HepG2 (cell line): Measurements from ENCODE around the gene OSBPL2. TPM values are rescaled to one million over a fixed set of nuclear protein-coding genes. Genes with fewer than 3 reads are reported as not detected.

Source experiments
- ARNTL ChIP-seq: sonication (generic); formaldehyde crosslinking; IDR thresholded peaks from 2 replicates; pipeline ENCODE4 v1.4.0; 2020; ENCODE audit warnings: mild to moderate bottlenecking, missing genetic modification reagents
- ATF7 ChIP-seq, 2 experiments: fragments of 450-650 bp in 1 of 2; sonication (generic) in 1 of 2; formaldehyde crosslinking in 1 of 2; IDR thresholded peaks; 2 replicates each; pipeline versions ENCODE4 v1.4.0 to v1.6.1; 2016 to 2020; ENCODE audit warnings: antibody characterized with exemption in 1 of 2, mild to moderate bottlenecking in 1 of 2, missing genetic modification reagents in 1 of 2
- CCDC6 ChIP-seq: sonication (generic); formaldehyde crosslinking; IDR thresholded peaks from 2 replicates; pipeline ENCODE4 v1.8.1; 2022; ENCODE audit warnings: mild to moderate bottlenecking, missing genetic modification reagents, moderate library complexity
- DNMT3B ChIP-seq: conservative IDR thresholded peaks from 2 replicates; pipeline ENCODE4 v1.6.1; 2016; ENCODE audit warnings: missing biosample characterization, control low read depth
- FIP1L1 ChIP-seq: fragments of 200-400 bp; formaldehyde crosslinking; IDR thresholded peaks from 2 replicates; pipeline ENCODE4 v1.6.1; 2018; ENCODE audit warnings: low read depth, mild to moderate bottlenecking, low read length, moderate library complexity, borderline replicate concordance; ENCODE audit not compliant: insufficient read depth
- FOSL1 ChIP-seq: sonication (generic); formaldehyde crosslinking; IDR thresholded peaks from 2 replicates; pipeline ENCODE4 v1.9.0; 2021; ENCODE audit warnings: missing genetic modification reagents, borderline replicate concordance
- HBP1 ChIP-seq: IDR thresholded peaks from 2 replicates; pipeline ENCODE4 v1.6.1; 2016; ENCODE audit warnings: low read depth, control low read depth
- KLF11 ChIP-seq: IDR thresholded peaks from 2 replicates; pipeline ENCODE4 v1.6.1; 2016; ENCODE audit warnings: missing compliant biosample characterization
- MIER3 ChIP-seq: IDR thresholded peaks from 2 replicates; pipeline ENCODE4 v1.6.1; 2016; ENCODE audit warnings: missing compliant biosample characterization, borderline replicate concordance
- MTA3 ChIP-seq: sonication (generic); formaldehyde crosslinking; IDR thresholded peaks from 2 replicates; pipeline ENCODE4 v1.4.0; 2020; ENCODE audit warnings: missing genetic modification reagents
- MYNN ChIP-seq: sonication (generic); formaldehyde crosslinking; IDR thresholded peaks from 2 replicates; pipeline ENCODE4 v1.4.0; 2020; ENCODE audit warnings: mild to moderate bottlenecking, low read depth, missing genetic modification reagents
- NFRKB ChIP-seq: fragments of 450-650 bp; IDR thresholded peaks from 2 replicates; pipeline ENCODE4 v1.6.1; 2017
- NR2C2 ChIP-seq: sonication (generic); formaldehyde crosslinking; IDR thresholded peaks from 2 replicates; pipeline ENCODE4 v1.4.0; 2020; ENCODE audit warnings: missing genetic modification reagents, mild to moderate bottlenecking, moderate library complexity, borderline replicate concordance
- PLRG1 ChIP-seq: fragments of 450-650 bp; conservative IDR thresholded peaks from 2 replicates; pipeline ENCODE4 v1.6.1; 2016
- POLR2AphosphoS2 ChIP-seq: IDR thresholded peaks from 2 replicates; pipeline ENCODE4 v1.6.1; 2011; ENCODE audit warnings: low read depth, low read length, improper control_type of control experiment
- SMAD1 ChIP-seq: sonication (generic); formaldehyde crosslinking; IDR thresholded peaks from 2 replicates; pipeline ENCODE4 v1.4.0; 2020; ENCODE audit warnings: missing genetic modification reagents, low read depth, mild to moderate bottlenecking, borderline replicate concordance
- TBX3 ChIP-seq: fragments of 450-650 bp; IDR thresholded peaks from 2 replicates; pipeline ENCODE4 v1.6.1; 2017; ENCODE audit warnings: antibody characterized with exemption, mild to moderate bottlenecking, inconsistent platforms, borderline replicate concordance
- TEF ChIP-seq: sonication (generic); formaldehyde crosslinking; IDR thresholded peaks from 2 replicates; pipeline ENCODE4 v1.5.0; 2020; ENCODE audit warnings: missing genetic modification reagents
- ZNF10 ChIP-seq: sonication (generic); formaldehyde crosslinking; IDR thresholded peaks from 2 replicates; pipeline ENCODE4 v1.4.0; 2020; ENCODE audit warnings: mild to moderate bottlenecking, low read depth, missing genetic modification reagents, borderline replicate concordance
- ZNF292 ChIP-seq: sonication (generic); formaldehyde crosslinking; IDR thresholded peaks from 2 replicates; pipeline ENCODE4 v1.8.1; 2022; ENCODE audit warnings: mild to moderate bottlenecking, low read depth, missing genetic modification reagents, borderline replicate concordance
- ZNF382 ChIP-seq: sonication (generic); formaldehyde crosslinking; IDR thresholded peaks from 2 replicates; pipeline ENCODE4 v1.5.0; 2020; ENCODE audit warnings: missing genetic modification reagents, mild to moderate bottlenecking, borderline replicate concordance
- ZNF550 ChIP-seq: sonication (generic); formaldehyde crosslinking; IDR thresholded peaks from 2 replicates; pipeline ENCODE4 v1.4.0; 2020; ENCODE audit warnings: mild to moderate bottlenecking, missing genetic modification reagents, borderline replicate concordance
- ZNF556 ChIP-seq: sonication (generic); formaldehyde crosslinking; IDR thresholded peaks from 2 replicates; pipeline ENCODE4 v1.4.0; 2020; ENCODE audit warnings: mild to moderate bottlenecking, missing genetic modification reagents, borderline replicate concordance
- ZNF567 ChIP-seq: sonication (generic); formaldehyde crosslinking; IDR thresholded peaks from 2 replicates; pipeline ENCODE4 v1.8.1; 2023; ENCODE audit warnings: mild to moderate bottlenecking, missing genetic modification reagents, borderline replicate concordance
- ZNF616 ChIP-seq: sonication (generic); formaldehyde crosslinking; IDR thresholded peaks from 2 replicates; pipeline ENCODE4 v1.5.0; 2020; ENCODE audit warnings: low read depth, mild to moderate bottlenecking, missing genetic modification reagents
- ZNF629 ChIP-seq: sonication (generic); formaldehyde crosslinking; conservative IDR thresholded peaks from 2 replicates; pipeline ENCODE4 v1.5.0; 2020; ENCODE audit warnings: missing genetic modification reagents
- ZNF678 ChIP-seq: sonication (generic); formaldehyde crosslinking; IDR thresholded peaks from 2 replicates; pipeline ENCODE4 v1.4.0; 2020; ENCODE audit warnings: mild to moderate bottlenecking, missing genetic modification reagents
- ZNF766 ChIP-seq: sonication (generic); formaldehyde crosslinking; IDR thresholded peaks from 2 replicates; pipeline ENCODE4 v1.5.0; 2020; ENCODE audit warnings: missing genetic modification reagents, borderline replicate concordance
- ZNF773 ChIP-seq: sonication (generic); formaldehyde crosslinking; IDR thresholded peaks from 2 replicates; pipeline ENCODE4 v1.4.0; 2020; ENCODE audit warnings: missing genetic modification reagents, borderline replicate concordance
- ZSCAN20 ChIP-seq: sonication (generic); formaldehyde crosslinking; IDR thresholded peaks from 2 replicates; pipeline ENCODE4 v1.4.0; 2020; ENCODE audit warnings: missing genetic modification reagents, mild to moderate bottlenecking, borderline replicate concordance
- ZSCAN25 ChIP-seq: sonication (generic); formaldehyde crosslinking; IDR thresholded peaks from 2 replicates; pipeline ENCODE4 v1.8.0; 2022; ENCODE audit warnings: mild to moderate bottlenecking, missing genetic modification reagents
- polyA plus RNA-seq, 8 experiments: library from polyadenylated mRNA; depleted of rRNA in 3 of 8; stranded (reverse) in 7 of 8; unstranded in 1 of 8; fragments of >200 nt; fragmentation: Illumina TruSeq in 4 of 8; extraction: Trizol in 4 of 8; gene quantifications; 2 replicates each; pipeline versions ENCODE4 v1.2.1 to v1.2.3, GENCODE V29; 2011 to 2016; ENCODE audit warnings: low read depth in 4 of 8, missing spikeins in 1 of 8, mixed read lengths in 1 of 8; ENCODE audit not compliant: insufficient read depth in 1 of 8
- total RNA-seq, 5 experiments: library from RNA; depleted of rRNA; stranded (reverse); fragments of >200 nt; fragmentation: Illumina TruSeq; extraction: Trizol; gene quantifications; 2 replicates each; pipeline ENCODE4 v1.2.3, GENCODE V29; 2016; ENCODE audit warnings: low read depth in 1 of 5

Gene OSBPL2
- total and polyA plus RNA-seq, 2 of the 13 experiments (the other 11 are each of a cell fraction or from before 2014, with no cell fraction given) = 18.5 to 37.4 TPM

GRCh38 chr20:62301773-62302340, 63.5 kb downstream of the OSBPL2 start (continued):
- TF ChIP-seq ARNTL (CRISPR knock-in tag) = peak; percentile 84; the same call in 1 of the 2 replicates
- peak; percentile 79; the same call in 1 of the 2 replicates for TF ChIP-seq ZNF766 (CRISPR knock-in tag)
- TF ChIP-seq ZNF567 (CRISPR knock-in tag) = no peak
- TF ChIP-seq MYNN (CRISPR knock-in tag) = peak; percentile 98
- no peak for TF ChIP-seq NFRKB
- no peak for TF ChIP-seq HBP1 (CRISPR knock-in tag)
- no peak for TF ChIP-seq PLRG1
- TF ChIP-seq ZSCAN20 (CRISPR knock-in tag) = peak; percentile 96; the same call in 1 of the 2 replicates
- peak; percentile 47; the same call in 1 of the 2 replicates for TF ChIP-seq FOSL1 (CRISPR knock-in tag)
- TF ChIP-seq MIER3 = peak; percentile 99
- peak; percentile 98 for TF ChIP-seq ZNF556 (CRISPR knock-in tag)
- TF ChIP-seq ZSCAN25 (CRISPR knock-in tag) = peak; percentile 100
- no peak for TF ChIP-seq DNMT3B (CRISPR knock-in tag)
- TF ChIP-seq MTA3 (CRISPR knock-in tag) = no peak
- no peak for TF ChIP-seq ZNF10
- TF ChIP-seq SMAD1 = peak; percentile 83; the same call in 1 of the 2 replicates
- no peak for TF ChIP-seq ZNF550 (CRISPR knock-in tag)
- TF ChIP-seq ZNF773 (CRISPR knock-in tag) = no peak
- TF ChIP-seq TEF (CRISPR knock-in tag) = peak; percentile 98
- no peak for TF ChIP-seq ATF7 (IDR thresholded peaks at IDR 0.05)
- TF ChIP-seq ATF7 (CRISPR knock-in tag; IDR thresholded peaks at IDR 0.05) = 0 out of 2 replicates have a peak, but pooled peaks have one; percentile 49
- peak; percentile 61; the same call in 1 of the 2 replicates for TF ChIP-seq ZNF629 (CRISPR knock-in tag)
- peak; percentile 97 for TF ChIP-seq KLF11 (CRISPR knock-in tag)
- peak; percentile 59; the same call in 1 of the 2 replicates for TF ChIP-seq TBX3
- no peak for TF ChIP-seq NR2C2
- TF ChIP-seq ZNF678 = 0 out of 2 replicates have a peak, but pooled peaks have one; percentile 83
- 0 out of 2 replicates have a peak, but pooled peaks have one; percentile 17 for TF ChIP-seq ZNF292 (CRISPR knock-in tag)
- TF ChIP-seq CCDC6 (CRISPR knock-in tag) = peak; percentile 87
- 0 out of 2 replicates have a peak, but pooled peaks have one; percentile 36 for TF ChIP-seq FIP1L1
- no peak; the same call in 1 of the 2 replicates for TF ChIP-seq POLR2AphosphoS2
- no peak for TF ChIP-seq ZNF616 (CRISPR knock-in tag)
- no peak for TF ChIP-seq ZNF382 (CRISPR knock-in tag)
